A549 (cell line): Measurements from ENCODE around the gene NPAS1. TPM values are rescaled to one million over a fixed set of nuclear protein-coding genes. Genes with fewer than 3 reads are reported as not detected.

Experiments used
- ATAC-seq, 2 experiments: fragments of 200-7000 bp in 1 of 2; fragments of >200 bp in 1 of 2; cut with Nextera tagmentation in 1 of 2; cut with Tn5 transposase in 1 of 2; 3 replicates each; pipeline versions ENCODE4 v1.8.0 to v1.9.1; 2018 to 2020; ENCODE audit warnings: mild to moderate bottlenecking in 1 of 2, moderate library complexity in 1 of 2
- CTCF ChIA-PET: fragments of 300-600 bp; sonication (Branson Sonifier 250); formaldehyde crosslinking; extraction: SDS; loops from one replicate; lab custom pipeline; 2021; ENCODE audit warnings: antibody characterized with exemption, inconsistent platforms; lab: Yijun Ruan, JAX
- POLR2A ChIA-PET: fragments of 350-600 bp; formaldehyde crosslinking; extraction: SDS; loops from one replicate; lab custom pipeline; 2021; ENCODE audit warnings: antibody characterized with exemption, inconsistent platforms; lab: Yijun Ruan, JAX
- DNase-seq, 2 experiments: peaks; one replicate each; pipeline versions ENCODE4 v3.0.0 to v3.0.0-alpha.2; 2011 to 2016; ENCODE audit warnings: low read depth in 1 of 2, low spot score in 1 of 2
- FAIRE-seq: peaks from 2 replicates; lab custom pipeline; 2011; peaks lifted over from hg19 to GRCh38; lab: Jason Lieb, UNC
- H3K27ac ChIP-seq, 2 experiments: fragments of >200 bp; sonication (Bioruptor Twin); formaldehyde crosslinking; 3 replicates each; pipeline ENCODE4 v1.5.1; 2016 to 2017
- H3K4me1 ChIP-seq: fragments of >200 bp; sonication (Bioruptor Twin); formaldehyde crosslinking; 3 replicates; pipeline ENCODE4 v1.6.1; 2016
- H3K4me2 ChIP-seq: fragments of >200 bp; sonication (Bioruptor Twin); formaldehyde crosslinking; 3 replicates; pipeline ENCODE4 v1.6.1; 2016
- H3K4me3 ChIP-seq: fragments of >200 bp; sonication (Bioruptor Twin); formaldehyde crosslinking; 3 replicates; pipeline ENCODE4 v1.5.1; 2016
- H3K9me3 ChIP-seq: fragments of >200 bp; sonication (Bioruptor Twin); formaldehyde crosslinking; 3 replicates; pipeline ENCODE4 v1.6.1; 2016
- BHLHE40 ChIP-seq: IDR thresholded peaks from 2 replicates; pipeline ENCODE4 v1.6.1; 2012; ENCODE audit warnings: low read depth, low read length, inconsistent platforms
- CBX2 ChIP-seq: fragments of 200-600 bp; sonication (generic); IDR thresholded peaks from 2 replicates; pipeline ENCODE4 v1.6.1; 2016; ENCODE audit warnings: low read depth, mild to moderate bottlenecking, borderline replicate concordance
- CHD2 ChIP-seq: fragments of 150-350 bp; IDR thresholded peaks from 2 replicates; pipeline ENCODE4 v1.6.1; 2014; ENCODE audit warnings: low read length; ENCODE audit not compliant: partially characterized antibody
- CTCF ChIP-seq: fragments of >200 bp; sonication (Bioruptor Twin); formaldehyde crosslinking; IDR thresholded peaks from 3 replicates; pipeline ENCODE4 v1.5.1; 2016
- E2F6 ChIP-seq: IDR thresholded peaks from 2 replicates; pipeline ENCODE4 v1.6.1; 2012; ENCODE audit warnings: low read depth, borderline replicate concordance
- ELK1 ChIP-seq: fragments of 150-350 bp; IDR thresholded peaks from 2 replicates; pipeline ENCODE4 v1.6.1; 2014; ENCODE audit warnings: low read depth, mild to moderate bottlenecking, low read length
- EP300 ChIP-seq, 2 experiments: fragments of >200 bp; sonication (Bioruptor Twin); formaldehyde crosslinking; IDR thresholded peaks; 2 replicates in 1 of 2; 3 replicates in 1 of 2; pipeline ENCODE4 v1.6.1; 2016 to 2017
- ESRRA ChIP-seq: fragments of 150-350 bp; IDR thresholded peaks from 2 replicates; pipeline ENCODE4 v1.6.1; 2014; ENCODE audit warnings: mild to moderate bottlenecking, low read length, borderline replicate concordance
- FOSB ChIP-seq: fragments of 250-450 bp; sonication (Bioruptor Pico); IDR thresholded peaks from 2 replicates; pipeline ENCODE4 v1.5.0; 2020; ENCODE audit warnings: mild to moderate bottlenecking, moderate library complexity
- GATA3 ChIP-seq: IDR thresholded peaks from 2 replicates; pipeline ENCODE4 v1.6.1; 2012; ENCODE audit warnings: borderline replicate concordance
- HDAC2 ChIP-seq: fragments of 200-600 bp; sonication (generic); IDR thresholded peaks from 2 replicates; pipeline ENCODE4 v1.6.1; 2016
- HEYL ChIP-seq: fragments of 250-450 bp; sonication (Bioruptor Pico); IDR thresholded peaks from 2 replicates; pipeline ENCODE4 v1.8.0; 2021; ENCODE audit warnings: mild to moderate bottlenecking, moderate library complexity
- HOXB13 ChIP-seq: fragments of 250-450 bp; sonication (Bioruptor Pico); IDR thresholded peaks from 2 replicates; pipeline ENCODE4 v1.5.0; 2020; ENCODE audit warnings: low read depth, mild to moderate bottlenecking, moderate library complexity
- HOXB5 ChIP-seq: fragments of 250-450 bp; sonication (Bioruptor Pico); IDR thresholded peaks from 2 replicates; pipeline ENCODE4 v1.5.0; 2020; ENCODE audit warnings: mild to moderate bottlenecking, moderate library complexity
- JUN ChIP-seq, 2 experiments: fragments of >200 bp; sonication (Bioruptor Twin); formaldehyde crosslinking; IDR thresholded peaks; 2 replicates in 1 of 2; 3 replicates in 1 of 2; pipeline ENCODE4 v1.6.1; 2016 to 2017
- KDM5A ChIP-seq: fragments of 200-600 bp; sonication (generic); IDR thresholded peaks from 2 replicates; pipeline ENCODE4 v1.6.1; 2016; ENCODE audit warnings: antibody characterized with exemption, mild to moderate bottlenecking
- MAX ChIP-seq: IDR thresholded peaks from 2 replicates; pipeline ENCODE4 v1.6.1; 2012
- MYC ChIP-seq: IDR thresholded peaks from 2 replicates; pipeline ENCODE4 v1.6.1; 2012; ENCODE audit warnings: mild to moderate bottlenecking, inconsistent platforms, low read length, improper control_type of control experiment, borderline replicate concordance
- NFE2L2 ChIP-seq: fragments of 150-350 bp; conservative IDR thresholded peaks from 2 replicates; pipeline ENCODE4 v1.6.1; 2014; ENCODE audit warnings: low read length
- NPAS2 ChIP-seq: fragments of 250-450 bp; sonication (Bioruptor Pico); IDR thresholded peaks from 2 replicates; pipeline ENCODE4 v1.8.0; 2022; ENCODE audit warnings: mild to moderate bottlenecking, moderate library complexity, borderline replicate concordance
- NR3C1 ChIP-seq: fragments of >200 bp; sonication (Bioruptor Twin); formaldehyde crosslinking; IDR thresholded peaks from 3 replicates; pipeline ENCODE4 v1.6.1; 2017
- PHF8 ChIP-seq: fragments of 200-600 bp; sonication (generic); IDR thresholded peaks from 2 replicates; pipeline ENCODE4 v1.6.1; 2016; ENCODE audit warnings: low read depth, mild to moderate bottlenecking, antibody characterized with exemption, moderate library complexity, borderline replicate concordance
- POLR2A ChIP-seq: IDR thresholded peaks from 2 replicates; pipeline ENCODE4 v1.6.1; 2012; ENCODE audit warnings: mild to moderate bottlenecking, low read length
- RAD21 ChIP-seq, 2 experiments: fragments of >200 bp in 1 of 2; sonication (Bioruptor Twin) in 1 of 2; formaldehyde crosslinking in 1 of 2; IDR thresholded peaks in 1 of 2; conservative IDR thresholded peaks in 1 of 2; 2 replicates in 1 of 2; 3 replicates in 1 of 2; pipeline ENCODE4 v1.6.1; 2012 to 2018; ENCODE audit warnings: inconsistent platforms in 1 of 2
- RCOR1 ChIP-seq: fragments of 150-350 bp; IDR thresholded peaks from 2 replicates; pipeline ENCODE4 v1.6.1; 2014; ENCODE audit warnings: antibody characterized with exemption, low read length, low read depth
- REST ChIP-seq: fragments of 200-600 bp; sonication (generic); IDR thresholded peaks from 2 replicates; pipeline ENCODE4 v1.6.1; 2016; ENCODE audit warnings: antibody characterized with exemption, mild to moderate bottlenecking, moderate library complexity
- RFX5 ChIP-seq: fragments of 450-650 bp; IDR thresholded peaks from 2 replicates; pipeline ENCODE4 v1.7.1; 2014; ENCODE audit warnings: antibody characterized with exemption, mild to moderate bottlenecking, moderate library complexity
- RNF2 ChIP-seq: fragments of 200-600 bp; sonication (generic); IDR thresholded peaks from 2 replicates; pipeline ENCODE4 v1.6.1; 2016; ENCODE audit warnings: low read depth, mild to moderate bottlenecking, antibody characterized with exemption, moderate library complexity, borderline replicate concordance
- SMC3 ChIP-seq: fragments of >200 bp; sonication (Bioruptor Twin); formaldehyde crosslinking; IDR thresholded peaks from 3 replicates; pipeline ENCODE4 v1.6.1; 2018; ENCODE audit warnings: inconsistent platforms
- TFCP2L1 ChIP-seq: fragments of 250-450 bp; sonication (Bioruptor Pico); IDR thresholded peaks from 2 replicates; pipeline ENCODE4 v1.5.0; 2021; ENCODE audit warnings: mild to moderate bottlenecking
- TP53 ChIP-seq: fragments of 250-450 bp; sonication (Bioruptor Pico); IDR thresholded peaks from 2 replicates; pipeline ENCODE4 v1.5.0; 2021; ENCODE audit warnings: mild to moderate bottlenecking, moderate library complexity
- ZC3H11A ChIP-seq: fragments of 450-650 bp; IDR thresholded peaks from 2 replicates; pipeline ENCODE4 v1.6.1; 2014; ENCODE audit warnings: antibody characterized with exemption, mild to moderate bottlenecking
- ZFP36 ChIP-seq: fragments of 450-650 bp; IDR thresholded peaks from 2 replicates; pipeline ENCODE4 v1.6.1; 2014; ENCODE audit warnings: borderline replicate concordance; ENCODE audit not compliant: partially characterized antibody
- ZSCAN20 ChIP-seq: fragments of 250-450 bp; sonication (Bioruptor Pico); IDR thresholded peaks from 2 replicates; pipeline ENCODE4 v1.8.0; 2022; ENCODE audit warnings: mild to moderate bottlenecking, moderate library complexity
- WGBS: methylation state at CpG from one replicate; pipeline ENCODE4 v1.1.6; 2017; ENCODE audit errors: missing lambda C conversion rate; 5-methylcytosine and 5-hydroxymethylcytosine counted together
- polyA plus RNA-seq, 4 experiments: library from polyadenylated mRNA; depleted of rRNA in 3 of 4; stranded (reverse); fragments of >200 nt; fragmentation: RNase III in 1 of 4; extraction: RNeasy Plus Mini Kit Qiagen cat#74134 plus additional on column Dnase treatment in 1 of 4; gene quantifications; 2 replicates in 3 of 4; 3 replicates in 1 of 4; pipeline ENCODE4 v1.2.3, GENCODE V29; 2011 to 2017

Gene NPAS1
- polyA plus RNA-seq, 2 of the 4 experiments (the other 2 are of a cell fraction): 1.5 to 2.3 TPM

GRCh38 chr19:47047763-47048405 is 28.2 kb downstream of the NPAS1 start:
- Histone ChIP-seq H3K9me3 (no peaks in the 10 kb centered on the region), H3K27ac (peak overlapping the region; percentile 78 to 91), H3K4me1 (0 out of 3 replicates have a peak, but pooled peaks cover 4% of the 10 kb centered on the region), H3K4me3 (peak overlapping the region; percentile 80), H3K4me2 (peak overlapping the region; percentile 73)
- FAIRE-seq (no peak), ATAC-seq (peak; percentile 86 to 88), DNase-seq (peak; percentile 94 to 100)
- POLR2A ChIA-PET: interaction anchor here (0.6 to 1.4 kb wide), 8 partner anchors 13 to 197 kb away, joined by 3 to 16 read pairs (median 3); partner anchors contain the start of genes AP2S1, ARHGAP35 and ZC3H4
- TF ChIP-seq ZSCAN20 (CRISPR knock-in tag) (no peak), HDAC2 (no peak), MYC (no peak), ZC3H11A (no peak), GATA3 (no peak), RNF2 (peak; percentile 62; the same call in 1 of the 2 replicates), NFE2L2 (no peak), RFX5 (no peak), SMC3 (no peak), HOXB5 (no peak), E2F6 (peak; percentile 91), CHD2 (no peak), NPAS2 (no peak), BHLHE40 (no peak), RCOR1 (no peak), ZFP36 (no peak), ELK1 (no peak), PHF8 (no peak), REST (no peak), CTCF (no peak), MAX (peak; percentile 74), TP53 (0 out of 2 replicates have a peak, but pooled peaks have one; percentile 22), JUN (IDR thresholded peaks at IDR 0.05) (peak in 1 of 2 experiments; percentile 44; a peak in 1 of 5 replicates), FOSB (no peak), POLR2A (peak; percentile 68), RAD21 (conservative IDR thresholded peaks at IDR 0.05 in 1 of 2, IDR thresholded peaks at IDR 0.05 in 1 of 2) (no peak), HEYL (CRISPR knock-in tag) (no peak), ESRRA (no peak), EP300 (IDR thresholded peaks at IDR 0.05) (no peak), NR3C1 (no peak), TFCP2L1 (CRISPR knock-in tag) (0 out of 2 replicates have a peak, but pooled peaks have one; percentile 36), CBX2 (no peak), KDM5A (peak; percentile 53; the same call in 1 of the 2 replicates), HOXB13 (CRISPR knock-in tag) (no peak)
- CTCF ChIA-PET: interaction anchor here (0.6 to 1.5 kb wide), 8 partner anchors 11 to 277 kb away, joined by 3 to 6 read pairs (median 3); no protein-coding TSS in a partner anchor
- WGBS: 11% methylated on average over 33 of the region's 42 CpGs
